Bone marrow (tissue), 2 donors: ENCODE measurements around the gene UNC80.

ENCODE experiments used
- DNase-seq, 2 donors: peaks; one replicate each; lab custom pipeline; 2025; lab: John Stamatoyannopoulos, UW

The UNC80 gene

DNA sequence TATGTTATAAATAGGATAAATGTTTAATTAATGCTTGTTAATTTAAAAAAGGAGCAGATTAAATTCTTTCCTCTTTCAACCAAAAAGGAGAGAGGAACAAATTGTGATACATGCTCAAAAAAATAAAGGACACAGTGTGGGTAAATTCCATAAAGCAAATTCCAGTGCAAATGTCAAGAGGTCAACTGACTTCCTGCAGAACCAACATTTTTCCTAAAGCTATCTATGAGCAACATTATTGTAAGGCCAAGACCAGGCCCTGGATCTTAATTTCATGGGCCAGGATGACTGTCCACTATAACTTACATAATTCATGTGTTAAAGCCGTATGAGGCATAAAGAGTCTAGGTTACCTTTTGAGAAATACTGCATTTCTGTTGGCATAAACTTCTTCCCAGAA is 136.9 kb downstream of the UNC80 start:
- no peak for DNase-seq

DNA sequence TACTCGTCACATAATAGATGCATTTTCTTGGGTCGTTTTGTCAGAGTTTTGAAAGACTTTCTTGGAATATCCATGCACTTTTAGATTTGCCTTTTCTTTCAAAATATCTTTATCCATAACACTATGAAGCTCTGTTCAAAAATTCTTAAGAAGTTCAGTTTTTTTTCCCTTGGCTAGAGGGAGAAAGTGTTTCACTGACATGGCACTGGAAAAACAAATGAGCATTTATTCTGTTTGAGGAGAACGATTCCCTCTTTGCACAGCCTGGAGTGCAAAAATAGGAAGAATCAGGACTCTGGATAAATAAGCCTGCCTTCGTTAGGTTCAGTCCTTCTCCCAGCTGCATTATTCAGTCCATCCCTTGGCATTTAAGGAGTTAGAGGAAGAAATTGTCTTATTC is 139.9 kb downstream of the UNC80 start:
- DNase-seq = no peak

DNA sequence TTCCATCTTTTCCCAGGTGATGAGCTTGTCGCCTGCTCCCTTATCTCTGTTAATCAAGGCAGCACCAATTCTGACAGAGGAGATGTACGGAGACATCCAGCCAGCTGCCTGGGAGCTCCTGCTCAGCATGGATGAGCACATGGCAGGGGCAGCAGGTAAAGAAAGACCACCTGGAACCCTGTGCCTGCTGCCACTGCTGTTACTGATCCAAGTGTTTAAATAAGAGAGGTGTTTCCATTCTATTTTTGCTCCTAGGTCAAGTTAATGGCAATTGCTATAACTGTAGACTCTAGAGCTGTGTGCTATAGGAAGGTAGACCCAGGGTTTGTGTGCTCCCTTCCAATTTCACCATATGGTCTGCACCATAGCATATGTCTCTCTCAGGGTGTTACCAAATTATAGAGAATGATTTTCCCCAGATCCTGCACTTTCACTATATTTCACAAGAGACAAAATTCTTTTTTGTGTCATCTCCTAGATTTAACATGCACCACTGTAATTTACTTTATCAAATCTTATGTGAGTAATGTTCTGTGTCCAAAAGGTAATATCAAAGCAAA is 142.2 kb downstream of the UNC80 start:
- no peak for DNase-seq

DNA sequence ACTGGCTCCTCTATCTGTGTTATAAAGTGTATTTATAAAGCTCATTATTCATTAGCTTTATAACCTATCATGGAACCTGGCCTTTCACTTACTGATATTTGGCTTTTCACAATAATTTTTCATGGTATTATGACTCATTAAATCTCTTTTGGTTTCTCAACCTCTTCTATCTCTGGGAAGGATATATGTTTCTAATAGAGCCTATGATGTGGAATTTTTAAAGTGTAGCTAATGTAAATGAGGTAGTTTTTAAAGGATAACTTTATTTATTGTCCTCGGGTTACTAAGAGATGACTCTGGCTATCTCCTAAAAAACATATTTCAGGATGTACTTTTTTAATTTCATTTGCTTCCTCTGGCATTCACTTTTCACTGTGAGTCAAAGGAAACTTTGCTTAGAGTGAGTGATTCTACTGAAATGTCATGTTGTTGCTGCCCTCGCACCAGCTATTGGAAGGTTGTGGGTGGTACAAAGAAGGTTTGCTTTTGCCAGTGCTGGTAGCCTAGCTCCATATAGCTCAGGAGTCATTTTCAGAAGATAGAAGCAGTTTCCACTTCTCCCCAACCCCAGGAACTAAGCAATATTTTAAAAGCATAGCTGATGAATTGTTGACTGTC is 145.6 kb downstream of the UNC80 start:
- no peak for DNase-seq

DNA sequence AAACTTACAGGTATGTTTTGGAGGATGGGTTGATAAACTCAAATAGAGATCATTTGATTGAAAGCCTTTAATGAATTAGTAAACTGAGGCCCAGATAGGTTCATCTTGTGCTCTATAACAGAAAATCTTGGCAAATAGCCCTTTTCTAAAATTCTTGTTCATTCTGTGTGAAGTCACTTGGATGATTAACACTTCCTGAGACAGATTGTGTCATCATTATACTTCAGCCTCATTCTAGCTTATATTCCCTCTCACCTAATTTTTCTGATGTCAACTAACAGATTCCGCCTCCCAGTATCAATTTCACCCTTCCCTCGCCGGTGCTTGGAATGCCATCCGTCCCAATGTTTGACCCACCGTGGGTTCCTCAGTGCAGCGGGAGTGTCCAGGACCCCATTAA is 146.6 kb downstream of the UNC80 start:
- no peak for DNase-seq

DNA sequence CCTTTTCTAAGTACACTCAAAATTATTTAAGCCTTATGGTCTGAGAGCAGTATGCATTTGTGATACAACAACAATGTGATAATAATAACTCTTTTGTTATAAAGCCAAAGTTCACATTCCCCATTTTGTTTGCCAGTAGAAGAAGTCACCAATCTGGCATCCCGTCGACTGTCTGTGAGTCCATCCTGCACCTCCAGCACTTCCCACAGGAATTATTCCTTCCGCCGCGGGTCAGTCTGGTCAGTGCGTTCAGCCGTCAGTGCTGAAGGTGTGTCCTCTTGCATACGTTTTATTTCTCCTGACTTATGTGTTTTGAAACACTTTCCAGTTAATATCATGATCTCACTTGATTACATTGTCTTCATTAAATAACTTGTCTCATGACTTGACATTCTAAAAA is 150.5 kb downstream of the UNC80 start:
- DNase-seq = no peak

DNA sequence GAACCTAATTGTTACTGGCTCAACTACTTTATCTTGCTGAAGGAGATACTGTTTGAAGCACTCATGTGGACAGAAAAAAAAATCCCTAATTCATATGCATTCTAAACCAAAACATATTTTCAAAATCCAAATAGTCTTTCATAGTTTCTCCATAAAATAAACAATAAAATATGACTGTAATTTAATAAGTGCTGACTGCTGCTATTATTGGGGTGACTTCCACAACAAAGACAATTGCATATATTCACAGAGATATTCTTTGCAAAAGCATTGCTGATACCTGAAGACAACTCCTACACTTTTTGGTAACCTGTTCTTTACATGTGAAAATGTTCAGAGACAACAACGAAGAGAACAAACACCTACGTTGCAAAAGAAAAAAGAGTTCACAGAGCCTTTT is 157.7 kb downstream of the UNC80 start:
- DNase-seq = no peak

DNA sequence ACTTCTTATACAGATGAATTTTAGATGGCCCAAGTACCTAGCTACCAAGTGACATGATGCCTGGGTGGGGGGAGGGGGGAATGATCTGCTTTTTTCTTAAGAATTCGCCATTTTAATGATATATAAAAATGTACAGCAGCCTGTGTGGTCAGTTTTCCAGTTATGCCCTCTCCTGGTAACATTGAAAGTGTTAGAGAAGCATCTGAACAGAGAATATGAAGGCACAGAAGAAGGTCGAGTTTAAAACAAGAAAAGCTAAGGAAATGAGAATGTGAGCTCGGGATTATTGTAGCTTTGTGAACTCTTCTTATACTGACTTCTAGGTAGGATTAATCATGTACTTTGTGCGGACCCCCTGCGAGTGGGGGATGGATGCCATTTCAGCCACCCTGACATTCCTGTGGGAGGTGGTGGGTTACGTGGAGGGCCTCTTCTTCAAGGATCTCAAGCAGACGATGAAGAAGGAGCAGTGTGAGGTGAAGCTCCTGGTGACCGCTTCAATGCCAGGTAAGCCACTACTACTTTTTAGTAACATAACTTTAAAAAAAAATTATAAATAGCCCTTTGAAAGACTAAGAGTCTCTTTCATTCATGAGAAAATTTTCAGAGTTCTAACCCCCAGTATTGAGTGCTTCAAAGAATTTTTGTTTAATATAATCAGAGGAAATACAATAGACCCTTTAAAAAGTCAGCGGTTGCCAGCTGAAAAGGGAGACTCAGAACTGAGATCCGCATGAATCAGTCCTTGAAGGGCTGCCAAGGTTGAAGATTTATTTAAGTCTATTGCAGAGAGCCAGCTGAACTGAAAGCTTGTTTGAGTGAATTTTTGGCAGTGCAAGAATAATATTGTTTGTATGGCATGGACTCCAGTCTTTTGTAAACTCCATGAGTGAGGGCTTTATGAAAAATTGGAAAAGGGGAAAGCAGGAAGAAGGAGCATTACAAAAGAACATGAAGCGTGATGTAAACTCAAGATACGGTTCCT is 162.2 kb downstream of the UNC80 start:
- no peak for DNase-seq

DNA sequence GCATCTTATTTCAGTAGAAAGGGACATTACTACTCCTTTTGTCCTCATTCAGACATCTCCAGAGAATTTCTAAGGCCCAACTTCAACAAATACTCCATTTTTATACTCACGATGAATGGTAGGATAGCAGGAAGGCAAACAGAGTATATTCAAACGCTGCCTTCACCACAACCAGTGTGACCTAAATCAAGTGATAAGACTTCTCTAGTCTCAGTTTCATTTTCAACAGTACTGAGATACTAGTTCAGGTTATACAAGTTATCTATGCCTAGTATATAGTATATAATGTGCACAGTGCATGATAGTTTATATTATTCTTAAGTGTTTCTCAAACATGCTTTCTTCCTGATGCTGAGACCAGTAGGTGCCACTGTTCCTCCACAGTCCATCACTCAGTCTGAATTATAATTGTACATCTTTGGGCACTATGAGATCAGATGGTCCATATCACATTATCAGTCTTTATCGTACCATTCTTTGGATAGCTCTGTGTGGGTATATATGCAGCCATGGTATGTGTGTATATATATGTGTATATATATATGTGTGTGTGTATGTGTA is 164.6 kb downstream of the UNC80 start:
- DNase-seq = no peak

DNA sequence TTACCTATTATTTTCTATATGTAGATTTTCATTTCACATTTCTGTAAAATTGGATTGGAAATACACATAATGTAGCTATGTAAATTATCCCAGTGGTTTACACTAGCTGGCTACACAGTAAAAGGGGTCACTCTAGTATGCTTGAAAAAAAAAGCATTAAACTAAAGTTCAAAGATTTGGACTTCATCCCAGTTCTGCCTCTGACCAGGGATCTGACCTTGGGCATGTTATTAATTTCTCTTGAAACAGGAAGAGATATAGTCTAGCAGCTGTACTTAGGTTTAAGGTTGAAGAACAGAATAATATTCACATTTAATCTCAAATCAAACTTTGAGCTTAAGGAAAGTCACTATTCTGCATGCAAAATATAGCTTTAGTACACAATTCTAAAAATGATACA is 166.3 kb downstream of the UNC80 start:
- DNase-seq = no peak

DNA sequence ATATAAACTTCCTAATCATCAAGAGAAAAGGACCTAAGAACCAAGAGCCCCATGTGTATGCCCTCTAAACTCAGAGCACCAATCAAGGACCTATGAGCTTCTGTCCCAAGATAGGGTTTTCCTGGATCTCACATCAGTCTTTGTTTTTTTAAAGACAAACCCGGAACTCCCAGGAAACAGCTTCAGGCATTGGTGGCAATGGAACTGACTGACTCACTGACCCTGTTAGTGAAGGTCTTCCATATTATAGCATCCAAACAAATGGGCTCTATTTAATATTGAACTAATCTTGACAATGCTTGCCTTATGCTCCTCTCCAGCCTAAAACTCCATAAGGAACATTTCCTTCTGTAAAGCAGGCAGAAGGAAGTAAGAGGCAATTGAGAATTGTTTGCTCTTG is 167.3 kb downstream of the UNC80 start:
- no peak for DNase-seq

DNA sequence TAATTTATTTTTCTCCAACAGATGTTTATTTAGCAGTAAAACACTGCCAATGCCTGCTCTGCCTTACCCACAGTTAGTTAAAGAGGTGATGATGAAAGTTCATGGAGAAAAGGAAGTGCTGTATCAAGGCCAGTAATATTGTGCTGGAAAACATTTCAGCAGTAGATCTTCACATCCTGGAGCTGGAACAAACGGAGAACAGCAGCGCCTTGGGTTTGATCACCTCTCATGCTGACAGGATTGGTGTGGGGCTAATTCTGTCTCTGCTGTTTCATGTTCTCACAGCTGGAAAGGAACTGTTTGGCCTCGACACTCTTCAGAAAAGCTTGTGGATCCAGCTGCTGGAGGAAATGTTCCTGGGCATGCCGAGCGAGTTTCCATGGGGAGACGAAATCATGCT is 169.3 kb downstream of the UNC80 start:
- DNase-seq = no peak

DNA sequence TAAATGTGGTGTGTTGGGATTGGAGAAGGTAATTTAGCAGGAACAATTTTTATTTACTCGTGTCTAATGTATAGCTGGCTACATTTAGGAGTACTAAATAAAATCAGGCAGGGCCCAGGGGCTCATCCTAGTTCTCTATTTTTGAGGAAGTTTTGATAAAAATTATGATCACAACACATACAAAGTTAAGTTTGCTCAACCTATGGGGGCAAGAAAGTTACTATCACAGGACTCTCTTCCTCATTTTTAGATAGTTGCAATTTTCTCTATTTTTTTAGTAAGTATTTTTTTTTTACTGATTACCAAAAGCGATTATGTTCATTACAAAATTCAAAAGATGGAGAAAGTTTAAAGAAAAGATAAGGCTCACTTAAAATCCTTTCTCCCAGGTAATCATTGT is 170.8 kb downstream of the UNC80 start:
- no peak for DNase-seq

DNA sequence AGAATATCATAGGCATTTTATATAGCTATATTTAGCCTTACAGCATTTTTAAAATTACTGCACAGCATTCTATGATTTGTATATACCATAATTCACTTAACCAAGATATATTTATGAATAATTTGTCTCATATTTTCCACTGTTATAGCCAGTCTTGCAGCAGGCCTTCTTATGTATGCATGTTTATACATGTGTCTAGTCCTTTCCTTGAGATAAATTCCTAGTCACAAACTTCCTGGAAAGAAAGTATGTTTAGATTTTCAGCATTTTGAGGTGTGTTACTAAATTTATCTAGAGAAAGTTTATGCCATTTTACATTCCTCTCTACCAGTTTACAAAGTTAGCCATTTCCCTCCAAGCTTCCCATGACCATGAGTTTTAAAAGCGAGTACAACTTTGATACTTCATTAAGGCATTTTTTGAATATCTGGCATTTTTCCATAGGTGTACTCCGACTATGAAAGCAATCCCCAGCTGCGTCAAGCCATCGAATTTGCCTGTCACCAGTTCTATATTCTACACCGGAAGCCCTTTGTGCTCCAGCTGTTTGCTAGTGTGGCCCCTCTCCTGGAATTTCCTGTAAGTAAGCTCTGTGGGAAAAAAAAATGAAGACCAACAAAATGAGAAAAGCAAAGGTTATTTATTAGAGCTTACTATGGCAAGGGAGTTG is 171.4 kb downstream of the UNC80 start:
- no peak for DNase-seq

DNA sequence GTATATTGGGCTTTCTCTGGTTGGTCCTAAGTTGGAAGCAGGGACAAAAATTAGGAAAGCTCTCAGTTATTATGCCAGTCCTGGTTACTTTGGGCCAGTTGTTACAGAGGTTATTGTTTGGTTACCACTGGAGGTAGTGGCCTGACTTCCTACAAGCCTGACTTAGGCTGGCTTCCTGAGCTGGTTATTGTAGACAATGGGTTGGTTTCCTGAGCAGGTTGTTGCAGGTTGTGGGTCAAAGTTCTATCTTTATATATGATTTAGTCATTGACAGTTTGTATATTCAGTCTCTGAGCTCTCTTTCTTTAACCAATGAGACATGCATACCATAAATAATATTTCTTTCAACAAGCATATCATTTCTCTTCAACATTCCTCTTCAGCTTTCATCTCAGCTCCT is 172.1 kb downstream of the UNC80 start:
- no peak for DNase-seq

DNA sequence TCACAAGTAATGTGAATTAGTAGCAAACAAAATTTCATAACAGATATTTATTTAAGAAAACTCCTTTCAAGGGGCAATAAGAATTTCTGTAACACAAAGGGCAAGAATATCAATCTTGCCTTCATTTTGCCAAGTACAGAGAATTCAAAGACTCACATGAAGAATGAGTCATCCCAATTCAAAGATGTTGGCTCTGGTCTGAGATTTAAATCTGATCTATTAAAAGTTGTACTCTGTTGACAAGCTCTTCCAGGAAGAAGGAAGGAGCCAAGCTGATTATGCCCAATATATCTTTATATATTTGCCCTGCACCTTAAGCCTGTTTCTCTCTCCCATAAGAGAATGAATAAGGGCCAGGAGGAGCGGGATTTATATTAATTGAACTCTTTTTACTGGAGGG is 174.9 kb downstream of the UNC80 start:
- no peak for DNase-seq

DNA sequence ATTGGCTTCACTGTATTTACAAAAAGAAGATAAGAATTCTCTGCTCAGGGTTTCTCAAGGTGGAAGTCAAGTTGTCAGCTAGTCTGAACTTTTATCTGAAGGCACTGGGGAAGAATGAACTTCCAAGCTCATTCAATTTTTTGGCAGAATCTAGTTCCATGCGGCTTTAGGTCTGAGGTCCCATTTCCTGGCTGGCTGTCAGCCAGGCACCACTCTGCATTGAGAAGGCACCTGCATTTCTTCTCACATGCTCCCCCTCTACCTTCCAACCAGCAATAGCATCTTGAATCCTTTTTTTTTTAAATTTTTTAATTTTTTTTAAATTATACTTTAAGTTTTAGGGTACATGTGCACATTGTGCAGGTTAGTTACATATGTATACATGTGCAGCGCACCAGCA is 184.6 kb downstream of the UNC80 start:
- DNase-seq = no peak

DNA sequence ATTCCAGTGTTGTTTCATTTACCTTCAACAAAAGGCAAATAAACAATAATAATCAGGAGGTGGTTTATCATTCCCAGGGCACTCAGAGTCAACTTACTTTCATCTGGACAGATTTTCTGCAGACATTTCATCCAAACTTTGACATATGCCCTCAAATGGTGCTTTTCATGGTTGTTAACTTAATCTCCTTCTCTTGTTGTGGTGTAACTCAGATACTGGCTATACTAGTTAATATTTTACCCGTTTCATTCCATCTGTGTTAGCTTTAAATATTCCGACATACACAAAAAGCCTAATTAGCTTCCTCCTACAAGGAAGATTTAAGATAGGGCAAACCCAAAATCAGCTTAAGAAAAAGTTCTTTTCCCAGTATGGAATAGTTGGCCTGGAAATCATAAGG is 186.4 kb downstream of the UNC80 start:
- no peak for DNase-seq

DNA sequence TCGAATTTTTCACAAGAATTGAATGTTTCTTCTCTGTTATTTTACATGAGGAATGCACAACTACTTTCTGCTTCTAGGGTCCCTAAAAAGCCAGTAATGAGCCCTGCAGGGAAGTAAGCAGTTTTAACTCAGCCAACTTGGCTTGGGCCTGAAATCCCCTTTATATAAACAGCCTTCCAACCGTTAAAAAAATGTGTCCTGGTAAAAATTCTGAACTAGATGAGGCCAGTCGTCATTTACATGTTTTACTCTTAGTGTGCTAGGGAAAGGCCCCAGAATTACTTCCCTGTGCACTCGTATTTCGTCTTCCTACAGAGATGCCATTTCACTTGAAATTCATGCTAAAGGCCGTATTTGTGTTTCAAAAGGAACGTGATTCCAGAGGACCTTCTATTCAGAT is 188.4 kb downstream of the UNC80 start:
- DNase-seq = no peak

DNA sequence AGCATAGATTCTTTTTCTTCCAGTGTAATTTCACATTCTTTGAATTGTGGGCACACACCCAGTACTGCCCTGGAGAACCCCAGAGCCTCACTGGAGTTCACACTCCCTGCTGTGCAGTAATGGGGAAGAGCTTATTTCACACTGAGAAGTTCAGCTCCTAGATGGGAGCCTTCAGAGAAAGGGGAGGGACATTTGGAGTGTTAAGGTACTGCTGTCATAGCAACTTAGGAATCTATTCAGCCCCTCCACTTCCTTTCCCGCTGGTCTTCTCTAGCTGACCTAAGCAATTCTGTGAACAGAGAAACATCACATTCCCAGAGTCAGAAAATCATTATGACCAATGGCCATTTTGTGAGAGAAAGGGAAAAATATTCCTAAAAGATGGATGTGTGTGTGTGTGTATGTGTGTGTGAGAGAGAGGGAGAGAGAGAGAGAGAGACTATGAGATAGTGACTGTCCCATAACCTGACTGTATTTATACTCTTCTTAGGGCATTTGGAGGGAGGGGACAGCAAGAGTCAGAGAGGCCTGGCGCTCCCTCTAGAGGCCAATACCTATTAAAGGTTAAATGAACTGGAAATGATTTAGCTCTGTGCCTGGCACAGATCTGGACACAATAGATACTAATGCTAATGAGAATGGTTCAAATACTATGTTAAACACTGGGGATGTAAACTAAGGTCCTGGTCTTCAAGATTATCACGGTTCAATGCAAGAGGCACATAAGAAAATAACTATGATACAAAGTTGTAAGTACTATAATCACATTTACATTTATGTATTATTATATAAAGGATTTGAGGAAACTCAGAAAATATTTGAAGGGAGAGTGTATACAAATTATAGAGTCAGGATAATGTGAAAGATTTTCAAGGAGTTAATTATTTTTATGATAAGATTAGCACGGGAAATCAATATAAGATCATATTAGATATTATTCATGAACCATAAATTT is 189.3 kb downstream of the UNC80 start:
- DNase-seq = peak in 1 of 2 donors; percentile 13

DNA sequence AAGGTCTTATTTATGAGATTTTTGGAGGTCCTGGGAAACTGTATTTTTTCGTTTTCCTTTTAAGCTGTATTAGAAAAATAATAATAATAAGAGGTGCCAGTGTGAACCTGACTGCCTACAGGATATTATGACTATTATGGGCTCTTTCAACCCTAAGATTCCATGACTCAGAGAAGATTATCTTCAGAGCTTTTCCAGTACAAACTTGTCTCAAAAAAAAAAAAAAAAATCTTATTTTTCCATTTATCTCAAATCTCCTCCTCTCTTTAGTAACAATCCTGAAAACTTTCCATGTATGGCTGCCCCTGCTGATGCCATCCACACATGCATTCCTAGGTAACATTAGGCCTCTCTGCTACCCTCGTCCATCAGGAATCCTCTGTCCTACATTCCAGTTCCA is 194.1 kb downstream of the UNC80 start:
- no peak for DNase-seq
